IMR-90 (cell line): Measurements from ENCODE around the gene PCCA. TPM values are rescaled to one million over a fixed set of nuclear protein-coding genes. Genes with fewer than 3 reads are reported as not detected.
A peak's percentile ranks its signal among the peaks of the same experiment; 100 is the strongest.

Source experiments
- ATAC-seq: fragments of 200-7000 bp; cut with Tn5 transposase; 2 replicates; pipeline ENCODE4 v1.9.1; 2020; ENCODE audit warnings: low read depth, mild to moderate bottlenecking, moderate library complexity
- BruUV-seq: library from RNA; stranded (reverse); fragments of 400-500 nt; replicated peaks from 2 replicates; lab custom pipeline; 2021; lab: Mats Ljungman, UMichigan
- CTCF ChIA-PET: fragments of 300-600 bp; formaldehyde crosslinking; extraction: SDS; loops from one replicate; lab custom pipeline; 2021; ENCODE audit warnings: antibody characterized with exemption; lab: Yijun Ruan, JAX
- POLR2A ChIA-PET: fragments of 300-600 bp; sonication (Branson Sonifier 250); formaldehyde crosslinking; loops from one replicate; lab custom pipeline; 2022; ENCODE audit warnings: antibody characterized with exemption; ENCODE audit not compliant: unreplicated experiment; lab: Charles Lee
- DNase-seq: peaks from one replicate; pipeline ENCODE4 v3.0.0; 2013
- H2AFZ ChIP-seq: replicated peaks from 2 replicates; pipeline ENCODE3; 2013; ENCODE audit warnings: low read length, mild to moderate bottlenecking; ENCODE audit not compliant: poor library complexity
- H2AK5ac ChIP-seq: 2 replicates; pipeline ENCODE4 v1.6.1; 2013; ENCODE audit warnings: low read depth, low read length, inconsistent platforms
- H2AK9ac ChIP-seq: replicated peaks from 2 replicates; pipeline ENCODE3; 2013; ENCODE audit warnings: mild to moderate bottlenecking, low read depth, low read length, moderate library complexity; ENCODE audit not compliant: poor library complexity
- H2BK120ac ChIP-seq: 2 replicates; pipeline ENCODE4 v1.6.1; 2013; ENCODE audit warnings: low read depth, low read length, inconsistent platforms
- H2BK15ac ChIP-seq: 3 replicates; pipeline ENCODE4 v1.6.1; 2013; ENCODE audit warnings: low read depth, low read length, inconsistent platforms
- H2BK20ac ChIP-seq: 2 replicates; pipeline ENCODE4 v1.6.1; 2013; ENCODE audit warnings: low read depth, mild to moderate bottlenecking, inconsistent platforms, low read length, moderate library complexity
- H2BK5ac ChIP-seq: 2 replicates; pipeline ENCODE4 v1.6.1; 2013; ENCODE audit warnings: mild to moderate bottlenecking, low read depth, low read length, inconsistent platforms; ENCODE audit not compliant: poor library complexity, severe bottlenecking
- H3K14ac ChIP-seq: replicated peaks from 2 replicates; pipeline ENCODE4 v1.6.1; 2013; ENCODE audit warnings: low read depth, low read length, inconsistent platforms
- H3K18ac ChIP-seq: 2 replicates; pipeline ENCODE4 v1.6.1; 2013; ENCODE audit warnings: low read depth, low read length, control low read depth
- H3K23ac ChIP-seq: 2 replicates; pipeline ENCODE4 v1.6.1; 2013; ENCODE audit warnings: low read depth, low read length, inconsistent platforms
- H3K27ac ChIP-seq: 2 replicates; pipeline ENCODE4 v1.5.1; 2013; ENCODE audit warnings: mild to moderate bottlenecking, control low read depth, low read length; ENCODE audit not compliant: insufficient read depth
- H3K27me3 ChIP-seq: 2 replicates; pipeline ENCODE4 v1.6.1; 2013; ENCODE audit warnings: low read length; ENCODE audit not compliant: control insufficient read depth, insufficient read depth
- H3K36me3 ChIP-seq: 2 replicates; pipeline ENCODE4 v1.6.1; 2013; ENCODE audit warnings: low read length, mixed read lengths; ENCODE audit not compliant: control insufficient read depth, insufficient read depth
- H3K4ac ChIP-seq: 2 replicates; pipeline ENCODE4 v1.6.1; 2013; ENCODE audit warnings: low read depth, low read length, inconsistent platforms
- H3K4me1 ChIP-seq: 2 replicates; pipeline ENCODE4 v1.6.1; 2013; ENCODE audit warnings: low read length, mixed read lengths; ENCODE audit not compliant: control insufficient read depth, insufficient read depth
- H3K4me2 ChIP-seq: 2 replicates; pipeline ENCODE4 v1.6.1; 2013; ENCODE audit warnings: low read depth, mild to moderate bottlenecking, control low read depth, low read length, moderate library complexity
- H3K4me3 ChIP-seq: 2 replicates; pipeline ENCODE4 v1.5.1; 2013; ENCODE audit warnings: low read depth, mild to moderate bottlenecking, control low read depth, low read length, moderate library complexity; ENCODE audit not compliant: insufficient read depth
- H3K56ac ChIP-seq: 2 replicates; pipeline ENCODE4 v1.6.1; 2013; ENCODE audit warnings: low read length, inconsistent platforms; ENCODE audit not compliant: insufficient read depth; ENCODE audit errors: extremely low read depth
- H3K79me1 ChIP-seq, 2 experiments: 2 replicates each; pipeline ENCODE4 v1.6.1; 2013; ENCODE audit warnings: low read length in 2 of 2, inconsistent platforms in 1 of 2, low read depth in 1 of 2
- H3K9ac ChIP-seq: 2 replicates; pipeline ENCODE4 v1.6.1; 2013; ENCODE audit warnings: low read depth, low read length, control low read depth
- H3K9me1 ChIP-seq: 2 replicates; pipeline ENCODE4 v1.6.1; 2013; ENCODE audit warnings: low read length, inconsistent platforms; ENCODE audit not compliant: insufficient read depth
- H3K9me3 ChIP-seq: 2 replicates; pipeline ENCODE4 v1.6.1; 2013; ENCODE audit warnings: low read length; ENCODE audit not compliant: control insufficient read depth, insufficient read depth
- H4K20me1 ChIP-seq: 2 replicates; pipeline ENCODE4 v1.6.1; 2013; ENCODE audit warnings: low read length, inconsistent platforms; ENCODE audit not compliant: insufficient read depth
- H4K5ac ChIP-seq: 2 replicates; pipeline ENCODE4 v1.6.1; 2013; ENCODE audit warnings: mild to moderate bottlenecking, low read depth, low read length, control low read depth
- H4K8ac ChIP-seq, 2 experiments: 2 replicates each; pipeline ENCODE4 v1.6.1; 2013; ENCODE audit warnings: low read depth in 2 of 2, low read length in 2 of 2, control low read depth in 1 of 2, inconsistent platforms in 1 of 2
- H4K91ac ChIP-seq: 2 replicates; pipeline ENCODE4 v1.6.1; 2013; ENCODE audit warnings: low read depth, low read length, inconsistent platforms; ENCODE audit not compliant: insufficient read depth
- BHLHE40 ChIP-seq: fragments of 150-350 bp; IDR thresholded peaks from 2 replicates; pipeline ENCODE4 v1.6.1; 2016; ENCODE audit warnings: mild to moderate bottlenecking, low read depth, low read length
- CEBPB ChIP-seq: IDR thresholded peaks from 2 replicates; pipeline ENCODE4 v1.6.1; 2012; ENCODE audit warnings: low read depth, low read length, improper control_type of control experiment
- CHD1 ChIP-seq: IDR thresholded peaks from 2 replicates; pipeline ENCODE4 v1.6.1; 2012; ENCODE audit warnings: low read depth, low read length, improper control_type of control experiment
- CTCF ChIP-seq: conservative IDR thresholded peaks from 2 replicates; pipeline ENCODE4 v1.5.1; 2012; ENCODE audit warnings: mild to moderate bottlenecking, low read depth, low read length, improper control_type of control experiment
- ELK1 ChIP-seq: fragments of 150-350 bp; IDR thresholded peaks from 2 replicates; pipeline ENCODE4 v1.6.1; 2016; ENCODE audit warnings: low read depth, mild to moderate bottlenecking, low read length, moderate library complexity, borderline replicate concordance
- FOS ChIP-seq: fragments of 150-350 bp; IDR thresholded peaks from 2 replicates; pipeline ENCODE4 v1.6.1; 2016; ENCODE audit warnings: low read depth, low read length
- MAFK ChIP-seq: IDR thresholded peaks from 2 replicates; pipeline ENCODE4 v1.6.1; 2012; ENCODE audit warnings: low read depth, low read length, improper control_type of control experiment
- MAZ ChIP-seq: IDR thresholded peaks from 2 replicates; pipeline ENCODE4 v1.6.1; 2012; ENCODE audit warnings: low read depth, mild to moderate bottlenecking, low read length, improper control_type of control experiment, moderate library complexity, borderline replicate concordance
- MXI1 ChIP-seq: IDR thresholded peaks from 2 replicates; pipeline ENCODE4 v1.6.1; 2012; ENCODE audit warnings: low read depth, mild to moderate bottlenecking, low read length, moderate library complexity, borderline replicate concordance
- NFE2L2 ChIP-seq: fragments of 150-350 bp; IDR thresholded peaks from 2 replicates; pipeline ENCODE4 v1.6.1; 2016; ENCODE audit warnings: low read depth, mild to moderate bottlenecking, low read length
- POLR2A ChIP-seq: IDR thresholded peaks from 2 replicates; pipeline ENCODE4 v1.6.1; 2012; ENCODE audit warnings: mild to moderate bottlenecking, low read depth, low read length
- RAD21 ChIP-seq: IDR thresholded peaks from 2 replicates; pipeline ENCODE4 v1.6.1; 2012; ENCODE audit warnings: low read length, improper control_type of control experiment
- RCOR1 ChIP-seq: IDR thresholded peaks from 2 replicates; pipeline ENCODE4 v1.6.1; 2012; ENCODE audit warnings: mild to moderate bottlenecking, low read length, improper control_type of control experiment; ENCODE audit not compliant: insufficient replicate concordance
- RFX5 ChIP-seq: IDR thresholded peaks from 2 replicates; pipeline ENCODE4 v1.8.0; 2012; ENCODE audit warnings: low read depth, mild to moderate bottlenecking, low read length, moderate library complexity
- SMC3 ChIP-seq: fragments of 150-350 bp; IDR thresholded peaks from 2 replicates; pipeline ENCODE4 v1.6.1; 2016; ENCODE audit warnings: low read depth, mild to moderate bottlenecking, antibody characterized with exemption, low read length, moderate library complexity
- WGBS, 2 experiments: methylation state at CpG; one replicate each; pipeline versions ENCODE4 v1.1.5 to v1.1.7; 2013; ENCODE audit warnings: missing lambda C conversion rate in 2 of 2; ENCODE audit not compliant: insufficient read length in 1 of 2; ENCODE audit errors: extremely low coverage in 2 of 2; 5-methylcytosine and 5-hydroxymethylcytosine counted together
- dilution Hi-C: fragments of 300-500 bp; cut with HindIII; formaldehyde crosslinking; loops from one replicate; pipeline ENCODE4 v1.14.3; 2018; ENCODE audit warnings: low sequenced_read_pairs; ENCODE audit not compliant: unreplicated experiment
- in situ Hi-C: fragments of 300-500 bp; cut with MboI; formaldehyde crosslinking; loops from 3 replicates; pipeline ENCODE4 v1.14.3; 2019; ENCODE audit warnings: low sequenced_read_pairs, inconsistent platforms, mixed read lengths
- intact Hi-C: fragments of 100-400 bp; cut with micrococcal nuclease; formaldehyde crosslinking; loops from 2 replicates; pipeline ENCODE4 v1.10.0; 2022
- polyA plus RNA-seq, 3 experiments: library from polyadenylated mRNA; depleted of rRNA; stranded (reverse); fragments of >200 nt; gene quantifications; 2 replicates each; pipeline ENCODE4 v1.2.3, GENCODE V29; 2012; ENCODE audit warnings: low replicate concordance in 1 of 3
- total RNA-seq: library from RNA; depleted of rRNA; stranded (reverse); fragments of >200 nt; gene quantifications from 2 replicates; pipeline ENCODE4 v1.2.3, GENCODE V29; 2012
- TF ChIP-seq, protein P1 (sequence below): fragments of 150-350 bp; IDR thresholded peaks from 2 replicates; pipeline ENCODE4 v1.6.1; 2017; ENCODE audit warnings: mild to moderate bottlenecking, antibody characterized with exemption, low read length, low read depth

PCCA gene
- total and polyA plus RNA-seq, 2 of the 4 experiments (the other 2 are of a cell fraction) = 7.6 to 24.0 TPM

- Histone ChIP-seq H2BK15ac (no peak overlapping the region), H3K14ac (no peak overlapping the region), H4K5ac (no peak overlapping the region), H2BK120ac (no peak overlapping the region), H3K9me1 (no peaks in the 10 kb centered on the region), H3K18ac (peak overlapping the region; percentile 52; the same call in 1 of the 2 replicates), H2BK5ac (no peak overlapping the region), H3K4me3 (no peak overlapping the region), H3K56ac (no peak overlapping the region), H4K91ac (no peak overlapping the region), H3K4ac (no peak overlapping the region), H2AK9ac (no peak overlapping the region), H4K20me1 (peaks cover 4% of the 10 kb centered on the region; the same call in 1 of the 2 replicates), H3K23ac (no peak overlapping the region), H3K27ac (no peak overlapping the region), H2BK20ac (no peak overlapping the region), H3K4me2 (no peak overlapping the region), H3K9ac (no peak overlapping the region), H3K79me1 (peaks cover 17 to 18% of the 10 kb centered on the region in 2 experiments; a peak in 3 of 4 replicates), H4K8ac (no peak overlapping the region), H2AK5ac (no peak overlapping the region), H3K4me1 (peaks cover 6% of the 10 kb centered on the region; the same call in 1 of the 2 replicates), H3K9me3 (no peaks in the 10 kb centered on the region), H3K27me3 (no peaks in the 10 kb centered on the region), H2AFZ (no peak overlapping the region), H3K36me3 (0 out of 2 replicates have a peak, but pooled peaks cover 2% of the 10 kb centered on the region)
- BruUV-seq = no TSS peak
- dilution Hi-C loops (no loop called here), in situ Hi-C loops (no loop called here), intact Hi-C loops (no loop called here)
- CTCF ChIA-PET = no interaction called here
- POLR2A ChIA-PET = no interaction called here
- WGBS, 2 experiments = no CpG with 5 or more reads among the region's 1 CpG
- TF ChIP-seq RCOR1 (no peak), MXI1 (no peak), NFE2L2 (no peak), RFX5 (no peak), BHLHE40 (no peak), CTCF (no peak), CHD1 (no peak), SMC3 (no peak), FOS (no peak), CEBPB (no peak), POLR2A (no peak), ELK1 (no peak), MAZ (no peak), MAFK (no peak), RAD21 (no peak)
- TF ChIP-seq, protein P1, sequence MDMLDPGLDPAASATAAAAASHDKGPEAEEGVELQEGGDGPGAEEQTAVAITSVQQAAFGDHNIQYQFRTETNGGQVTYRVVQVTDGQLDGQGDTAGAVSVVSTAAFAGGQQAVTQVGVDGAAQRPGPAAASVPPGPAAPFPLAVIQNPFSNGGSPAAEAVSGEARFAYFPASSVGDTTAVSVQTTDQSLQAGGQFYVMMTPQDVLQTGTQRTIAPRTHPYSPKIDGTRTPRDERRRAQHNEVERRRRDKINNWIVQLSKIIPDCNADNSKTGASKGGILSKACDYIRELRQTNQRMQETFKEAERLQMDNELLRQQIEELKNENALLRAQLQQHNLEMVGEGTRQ = no peak
- ATAC-seq (no peak), DNase-seq (no peak)
Measured at GRCh38 chr13:100138859-100139491, 50.1 kb downstream of the PCCA start.
